ENCODE results near the gene AFF3.

AFF3 gene

DNA sequence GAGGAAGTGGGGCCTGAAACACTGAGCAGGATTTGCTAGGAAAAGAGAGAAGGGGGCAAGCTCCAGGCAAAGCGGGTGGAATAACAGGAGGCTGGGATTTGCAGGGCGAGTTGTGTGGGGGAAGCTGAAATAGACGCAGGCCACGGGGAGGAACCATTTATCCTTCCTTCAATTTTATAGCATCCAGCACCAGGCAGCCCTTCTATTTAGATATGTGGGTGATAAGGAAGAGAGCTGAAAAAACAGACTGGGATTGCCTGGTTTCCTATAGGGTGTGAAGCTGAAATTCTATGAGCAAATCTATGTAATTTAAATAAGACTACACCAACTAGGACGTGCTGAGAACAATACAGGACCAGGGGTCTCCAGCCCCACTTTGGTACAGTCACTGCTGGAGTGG is 520.6 kb downstream of the AFF3 start:
- in situ Hi-C loops (cut with HindIII; ENCODE audit: low sequenced_read_pairs) = no loop called here

DNA sequence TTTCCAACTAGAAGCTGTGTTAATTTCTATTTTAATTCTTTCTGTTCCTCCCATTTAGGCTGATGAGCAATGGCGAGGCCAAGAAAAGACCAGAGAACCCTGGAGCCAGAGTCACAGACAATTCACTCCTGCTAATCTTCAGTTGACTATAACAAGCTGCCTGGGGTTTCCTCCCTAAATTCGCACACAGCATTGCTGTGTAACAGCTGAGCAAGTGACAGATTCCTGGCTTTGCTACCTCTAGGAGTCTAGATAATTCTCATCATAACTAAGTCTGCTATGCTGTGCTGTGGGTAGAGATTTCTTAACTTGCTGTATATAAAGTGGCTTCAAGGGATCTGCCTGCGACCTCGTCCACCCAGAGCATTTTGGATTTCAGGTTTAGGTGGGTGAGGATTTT is 521.3 kb downstream of the AFF3 start:
- in situ Hi-C loops (cut with HindIII; ENCODE audit: low sequenced_read_pairs) = no loop called here

DNA sequence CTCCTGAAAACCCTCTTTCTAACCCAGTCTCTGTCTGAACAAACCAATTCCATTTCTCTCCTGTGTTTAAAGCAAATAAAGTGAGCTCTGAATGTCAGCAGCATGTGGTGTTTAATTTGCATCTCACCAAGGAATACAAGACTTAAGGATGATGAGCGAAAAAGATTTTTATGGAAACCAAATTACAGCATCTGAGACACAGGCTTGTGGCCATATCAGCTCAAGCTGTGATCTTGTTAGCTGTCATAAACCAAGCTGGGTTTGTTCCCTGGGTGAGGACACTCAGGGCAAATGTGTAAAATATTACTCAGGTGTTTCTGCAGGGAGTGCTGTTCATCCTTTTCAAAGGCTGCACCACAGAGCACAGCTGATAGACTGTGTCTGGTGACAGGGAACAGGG is 523.2 kb downstream of the AFF3 start:
- in situ Hi-C loops (cut with HindIII; ENCODE audit: low sequenced_read_pairs) = no loop called here

GRCh38 chr2:99618579-99619097 is 523.8 kb downstream of the AFF3 start:
- in situ Hi-C loops (cut with HindIII; ENCODE audit: low sequenced_read_pairs) = no loop called here

GRCh38 chr2:99617811-99618210 is 524.6 kb downstream of the AFF3 start:
- in situ Hi-C loops (cut with HindIII; ENCODE audit: low sequenced_read_pairs) = no loop called here

DNA sequence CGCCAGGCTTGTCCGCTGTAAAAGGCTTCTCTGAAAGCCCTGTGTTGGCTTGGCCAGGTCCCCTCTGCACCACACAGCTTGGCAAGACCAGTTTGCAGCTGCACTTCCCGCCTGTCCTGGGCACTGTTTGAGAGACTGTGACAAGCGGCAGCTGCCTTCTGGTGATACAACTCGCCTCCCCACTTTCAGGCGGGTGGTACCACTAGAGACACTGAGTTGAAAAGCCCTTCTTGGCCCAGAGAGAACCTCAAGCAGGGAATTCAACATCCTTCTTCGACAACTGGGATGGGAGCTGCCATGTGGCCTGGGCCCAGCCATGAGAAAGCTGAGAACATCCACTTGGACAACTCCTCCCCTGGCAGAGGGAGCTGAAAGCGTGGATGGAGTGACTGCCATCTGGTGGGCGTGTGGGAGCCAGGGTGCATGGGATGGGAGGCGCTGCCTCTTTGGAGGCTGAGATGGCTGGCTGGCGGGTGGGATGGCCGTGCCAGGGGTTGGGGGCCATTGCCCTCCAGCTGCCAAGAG is 527.1 kb downstream of the AFF3 start:
- in situ Hi-C loops (cut with HindIII; ENCODE audit: low sequenced_read_pairs) = no loop called here

DNA sequence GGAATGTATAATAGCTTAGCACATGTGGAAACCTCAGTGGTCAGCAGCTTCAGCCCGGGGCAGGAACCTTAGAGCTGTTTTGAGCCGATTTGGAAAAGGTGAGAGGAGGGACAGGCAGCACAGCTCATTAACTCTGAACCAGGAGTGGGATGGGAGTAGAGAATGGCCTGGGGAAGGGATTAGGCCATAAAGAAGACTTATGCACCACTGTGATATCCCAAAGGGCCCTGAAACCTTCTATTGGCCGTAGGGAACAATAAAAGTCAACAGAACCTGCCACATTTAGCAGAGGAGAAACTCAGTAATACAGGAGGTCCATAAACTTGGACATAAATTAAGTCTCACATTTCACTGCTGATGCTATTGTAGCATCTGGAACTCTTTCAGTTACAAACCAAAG is 528.4 kb downstream of the AFF3 start:
- in situ Hi-C loops (cut with HindIII; ENCODE audit: low sequenced_read_pairs) = no loop called here

GRCh38 chr2:99611786-99612185 is 530.6 kb downstream of the AFF3 start:
- in situ Hi-C loops (cut with HindIII; ENCODE audit: low sequenced_read_pairs) = no loop called here

- in situ Hi-C loops (cut with HindIII; ENCODE audit: low sequenced_read_pairs) = no loop called here
Measured at GRCh38 chr2:99611034-99611433, 531.4 kb downstream of the AFF3 start.

DNA sequence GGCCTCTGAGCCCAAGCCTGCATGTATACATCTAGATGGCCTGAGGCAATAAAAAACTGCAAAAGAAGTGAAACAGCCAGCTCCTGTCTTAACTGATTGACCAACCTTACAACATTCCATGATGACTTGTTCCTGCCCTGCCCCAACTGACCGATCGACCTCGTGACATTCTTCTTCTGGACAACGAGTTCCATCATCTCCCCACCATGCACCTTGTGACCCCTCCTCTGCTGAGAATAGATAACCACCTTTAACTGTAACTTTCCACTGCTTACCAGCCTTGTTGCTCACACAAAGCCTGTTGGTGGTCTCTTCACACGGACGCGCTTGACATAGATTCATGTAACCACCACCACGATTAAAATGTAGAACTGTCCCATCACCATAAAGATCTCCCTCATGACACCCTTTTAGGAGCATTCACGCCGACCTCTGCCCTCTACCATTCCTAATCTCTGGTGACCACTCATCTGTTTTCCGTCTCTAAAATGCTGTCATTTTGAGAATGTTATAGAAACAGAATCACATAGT is 532.5 kb downstream of the AFF3 start:
- in situ Hi-C loops (cut with HindIII; ENCODE audit: low sequenced_read_pairs) = no loop called here

DNA sequence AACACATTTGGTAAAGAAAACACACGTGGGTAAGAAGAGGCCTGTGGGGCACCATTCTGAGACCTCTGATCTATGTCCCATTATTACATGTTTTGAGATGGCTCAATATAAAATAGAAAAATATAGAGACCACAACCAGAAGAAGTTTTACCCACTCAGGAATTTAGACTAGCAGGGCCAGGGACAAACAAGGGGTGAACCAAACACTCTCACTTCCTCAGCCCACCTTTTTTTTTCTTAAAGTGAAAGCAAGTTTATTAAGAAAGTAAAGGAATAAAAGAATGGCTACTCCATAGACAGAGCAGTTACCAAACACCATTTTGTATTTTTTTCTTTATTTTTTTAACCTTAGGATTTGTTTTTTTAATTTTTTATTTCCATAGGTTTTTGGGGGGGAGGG is 533.5 kb downstream of the AFF3 start:
- in situ Hi-C loops (cut with HindIII; ENCODE audit: low sequenced_read_pairs) = no loop called here

GRCh38 chr2:99607861-99608491 is 534.4 kb downstream of the AFF3 start:
- in situ Hi-C loops (cut with HindIII; ENCODE audit: low sequenced_read_pairs) = no loop called here

GRCh38 chr2:99607454-99607853 is 534.9 kb downstream of the AFF3 start:
- in situ Hi-C loops (cut with HindIII; ENCODE audit: low sequenced_read_pairs) = no loop called here

- in situ Hi-C loops (cut with HindIII; ENCODE audit: low sequenced_read_pairs) = no loop called here
Measured at GRCh38 chr2:99605036-99605435, 537.4 kb downstream of the AFF3 start.

DNA sequence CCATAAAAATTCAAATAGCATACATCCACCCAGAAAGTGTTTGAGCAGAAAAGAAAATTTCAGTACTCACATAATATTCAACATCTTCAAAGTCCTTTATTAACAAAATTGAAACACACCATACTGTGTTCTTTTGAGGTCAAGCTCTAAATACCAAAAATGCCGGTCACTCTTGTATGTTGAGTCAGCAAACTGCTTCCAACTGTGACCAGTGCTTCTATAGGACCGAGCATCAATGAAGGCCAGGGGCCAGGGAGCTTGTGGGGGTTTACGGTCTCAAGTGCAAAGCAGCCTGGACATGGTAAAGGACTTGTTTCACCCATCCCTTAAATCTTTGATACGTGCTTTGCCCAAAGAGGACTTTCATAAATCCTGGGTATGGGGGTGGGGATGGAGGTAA is 539.9 kb downstream of the AFF3 start:
- in situ Hi-C loops (cut with HindIII; ENCODE audit: low sequenced_read_pairs) = no loop called here

- in situ Hi-C loops (cut with HindIII; ENCODE audit: low sequenced_read_pairs) = no loop called here
Measured at GRCh38 chr2:99600981-99601651, 541.3 kb downstream of the AFF3 start.

DNA sequence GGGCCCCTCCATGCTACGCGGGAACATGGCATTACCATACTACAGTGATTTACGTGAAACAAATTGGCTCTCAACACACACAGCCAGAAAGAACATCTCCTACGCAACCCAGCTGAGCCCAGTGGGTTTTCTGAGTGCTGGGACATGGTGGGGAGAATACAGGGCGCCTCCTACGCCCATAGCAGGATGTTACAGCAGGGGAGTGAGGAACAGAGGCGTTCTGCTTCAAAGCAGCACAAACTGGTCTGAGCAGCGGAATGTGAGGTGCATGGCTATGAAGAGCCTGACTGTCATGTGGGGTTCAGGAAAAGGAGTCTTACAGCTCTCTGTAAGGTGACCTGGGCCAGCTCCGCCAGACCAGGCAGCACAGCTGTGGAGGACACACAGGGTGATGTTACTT is 543.9 kb downstream of the AFF3 start:
- in situ Hi-C loops (cut with HindIII; ENCODE audit: low sequenced_read_pairs) = loop anchor here (25.0 kb wide), 1 partner anchor 639 kb away; no protein-coding TSS in a partner anchor

GRCh38 chr2:99597616-99598015 is 544.8 kb downstream of the AFF3 start:
- in situ Hi-C loops (cut with HindIII; ENCODE audit: low sequenced_read_pairs) = loop anchor here (25.0 kb wide), 1 partner anchor 640 kb away; no protein-coding TSS in a partner anchor

- in situ Hi-C loops (cut with HindIII; ENCODE audit: low sequenced_read_pairs) = loop anchor here (25.0 kb wide), 1 partner anchor 642 kb away; no protein-coding TSS in a partner anchor
Measured at GRCh38 chr2:99595373-99595772, 547.0 kb downstream of the AFF3 start.

DNA sequence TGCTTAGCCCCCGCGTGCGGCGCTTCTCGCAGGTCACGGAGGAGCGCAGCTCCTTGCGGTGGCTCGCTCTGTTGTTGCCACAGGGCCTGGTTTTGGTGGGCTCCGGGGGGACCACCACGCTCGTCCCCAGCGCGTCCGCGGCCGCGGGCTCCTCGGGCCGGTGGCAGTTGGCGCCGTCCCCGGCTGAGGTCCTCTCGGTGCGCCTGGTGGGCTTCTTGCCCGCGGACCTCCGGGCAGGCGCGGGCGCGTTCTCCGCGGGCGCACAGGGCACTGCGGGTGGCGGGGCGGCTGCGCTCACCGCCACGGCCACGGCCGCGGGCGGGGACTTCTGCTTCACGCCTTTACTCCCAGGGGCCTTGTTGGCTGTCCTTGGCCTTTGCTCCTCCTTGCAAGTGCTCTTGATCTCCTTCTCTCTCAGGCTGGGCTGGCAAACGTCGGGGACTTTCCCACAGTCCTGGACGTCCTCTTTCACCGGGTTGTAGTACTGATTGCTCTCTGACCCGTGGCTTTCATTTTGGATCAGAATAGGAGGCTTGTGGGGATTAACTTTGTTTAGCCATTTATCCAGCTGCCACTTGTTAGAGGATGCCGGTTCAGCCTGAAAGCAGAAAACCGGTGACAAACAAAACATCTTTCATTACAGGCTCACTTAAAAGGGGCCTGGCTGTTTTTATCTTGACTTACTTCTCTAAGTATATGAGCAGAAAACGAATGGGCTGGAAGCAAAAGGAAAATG is 548.5 kb downstream of the AFF3 start:
- in situ Hi-C loops (cut with HindIII; ENCODE audit: low sequenced_read_pairs) = loop anchor here (25.0 kb wide), 1 partner anchor 643 kb away; no protein-coding TSS in a partner anchor

DNA sequence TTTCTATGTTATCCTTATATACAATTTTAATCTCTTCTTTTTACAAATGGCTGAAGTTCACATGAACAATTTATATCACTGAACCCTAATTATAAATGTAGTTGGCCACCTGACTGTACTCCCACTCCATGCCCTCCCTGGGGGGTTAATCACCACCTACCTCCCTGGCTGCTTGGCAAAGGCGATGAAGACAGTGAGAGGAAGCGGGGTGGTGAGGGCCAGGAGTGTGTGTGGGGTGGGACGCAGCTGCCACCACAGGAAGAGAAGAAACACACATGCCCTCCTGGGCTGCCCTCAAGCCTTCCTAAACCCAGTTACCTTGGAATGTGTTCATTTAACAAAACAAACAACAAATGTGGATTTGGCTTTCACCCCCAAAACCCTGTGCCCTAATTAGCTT is 565.6 kb downstream of the AFF3 start:
- in situ Hi-C loops (cut with HindIII; ENCODE audit: low sequenced_read_pairs) = loop anchor here (25.0 kb wide), 1 partner anchor 661 kb away; no protein-coding TSS in a partner anchor
